K562 (cell line): Measurements from ENCODE around the gene TRPC4AP. TPM values are rescaled to one million over a fixed set of nuclear protein-coding genes. Genes with fewer than 3 reads are reported as not detected.

Experiments
- ATAC-seq: fragments of 200-7000 bp; cut with Tn5 transposase; 3 replicates; pipeline ENCODE4 v1.9.1; 2020; ENCODE audit warnings: moderate library complexity
- BruUV-seq: library from RNA; stranded (reverse); fragments of 400-500 nt; replicated peaks from 2 replicates; lab custom pipeline; 2021; lab: Mats Ljungman, UMichigan
- CTCF ChIA-PET: fragments of 300-600 bp; formaldehyde crosslinking; extraction: SDS; loops from one replicate; lab custom pipeline; 2021; ENCODE audit warnings: low intra/inter-chr PET ratio; lab: Yijun Ruan, JAX
- POLR2A ChIA-PET: fragments of 300-600, 350-650 bp; sonication (Branson Sonifier 250); formaldehyde crosslinking; extraction: SDS; loops from one replicate; lab custom pipeline; 2021; ENCODE audit warnings: antibody characterized with exemption, inconsistent platforms; lab: Yijun Ruan, JAX
- DNase-seq, 4 experiments: peaks; one replicate each; pipeline versions ENCODE4 v3.0.0 to v3.0.0-alpha.2; 2011 to 2018; ENCODE audit warnings: low spot score in 3 of 4, mixed read lengths in 3 of 4; ENCODE audit errors: extremely low read depth in 1 of 4
- FAIRE-seq: peaks from 2 replicates; lab custom pipeline; 2011; peaks lifted over from hg19 to GRCh38; lab: Jason Lieb, UNC
- H2AFZ ChIP-seq: 2 replicates; pipeline ENCODE4 v1.6.0; 2011; ENCODE audit warnings: low read depth, low read length, control low read depth, inconsistent platforms
- H3K27ac ChIP-seq: fragments of 200-600 bp; 3 replicates; pipeline ENCODE4 v1.8.0; 2011; ENCODE audit warnings: low read depth, mild to moderate bottlenecking, control low read depth, inconsistent platforms, low read length, moderate library complexity, mixed read lengths; ENCODE audit errors: extremely low read depth
- H3K27me3 ChIP-seq, 2 experiments: fragments of 300-600 bp in 1 of 2; 2 replicates in 1 of 2; 3 replicates in 1 of 2; pipeline versions ENCODE4 v1.6.0 to v1.8.0; 2011; ENCODE audit warnings: inconsistent platforms in 2 of 2, low read length in 2 of 2, mild to moderate bottlenecking in 1 of 2, mixed read lengths in 1 of 2, moderate library complexity in 1 of 2; ENCODE audit not compliant: control insufficient read depth in 2 of 2, insufficient read depth in 2 of 2
- H3K36me3 ChIP-seq: fragments of 300-600 bp; 3 replicates; pipeline ENCODE4 v1.8.0; 2011; ENCODE audit warnings: mild to moderate bottlenecking, low read length, inconsistent platforms; ENCODE audit not compliant: control insufficient read depth, insufficient read depth
- H3K4me1 ChIP-seq, 2 experiments: fragments of 200-600 bp in 1 of 2; replicated peaks in 1 of 2; 2 replicates in 1 of 2; 3 replicates in 1 of 2; pipeline versions ENCODE4 v1.5.1 to v1.8.0; 2011; ENCODE audit warnings: inconsistent platforms in 2 of 2, low read length in 2 of 2, mild to moderate bottlenecking in 1 of 2, mixed read lengths in 1 of 2, moderate library complexity in 1 of 2; ENCODE audit not compliant: control insufficient read depth in 2 of 2, insufficient read depth in 2 of 2
- H3K4me2 ChIP-seq: 2 replicates; pipeline ENCODE4 v1.6.1; 2011; ENCODE audit warnings: low read length, control low read depth, inconsistent platforms, mixed read lengths; ENCODE audit not compliant: insufficient read depth
- H3K4me3 ChIP-seq: fragments of 200-600 bp; sonication (generic), shearing (Covaris generic); 2 replicates; pipeline ENCODE4 v1.5.1; 2016; ENCODE audit warnings: control low read depth, inconsistent platforms
- H3K79me2 ChIP-seq: fragments of 200-600 bp; 3 replicates; pipeline ENCODE4 v1.8.0; 2011; ENCODE audit warnings: low read length, inconsistent platforms; ENCODE audit not compliant: control insufficient read depth, insufficient read depth
- H3K9ac ChIP-seq, 2 experiments: 2 replicates each; pipeline versions ENCODE4 v1.6.0 to v1.6.1; 2011; ENCODE audit warnings: low read depth in 2 of 2, low read length in 2 of 2, control low read depth in 1 of 2, inconsistent platforms in 1 of 2, mild to moderate bottlenecking in 1 of 2, mixed read lengths in 1 of 2; ENCODE audit not compliant: insufficient read depth in 1 of 2
- H3K9me1 ChIP-seq: one replicate; pipeline ENCODE4 v1.6.0; 2011; ENCODE audit warnings: inconsistent platforms, mild to moderate bottlenecking, low read length, moderate library complexity; ENCODE audit not compliant: control insufficient read depth, insufficient read depth
- H3K9me3 ChIP-seq: replicated peaks from 2 replicates; pipeline ENCODE4 v1.5.1; 2011; ENCODE audit warnings: low read depth, low read length, inconsistent platforms; ENCODE audit not compliant: control insufficient read depth, insufficient read depth
- H4K20me1 ChIP-seq: replicated peaks from 2 replicates; pipeline ENCODE4 v1.6.1; 2011; ENCODE audit warnings: low read length, inconsistent platforms, mixed read lengths; ENCODE audit not compliant: control insufficient read depth, insufficient read depth
- ARID3B ChIP-seq: fragments of 250-450 bp; sonication (Bioruptor Pico); IDR thresholded peaks from 2 replicates; pipeline ENCODE4 v1.4.0; 2020; ENCODE audit warnings: borderline replicate concordance
- ARNT ChIP-seq, 2 experiments: fragments of 450-650 bp; IDR thresholded peaks; 2 replicates each; pipeline ENCODE4 v1.6.1; 2016; ENCODE audit warnings: mild to moderate bottlenecking in 1 of 2
- CXXC5 ChIP-seq: fragments of 250-450 bp; sonication (Bioruptor Pico); IDR thresholded peaks from 2 replicates; pipeline ENCODE4 v1.8.0; 2022; ENCODE audit warnings: inconsistent platforms, mild to moderate bottlenecking, moderate library complexity
- FOXP4 ChIP-seq: sonication (generic); formaldehyde crosslinking; IDR thresholded peaks from 2 replicates; pipeline ENCODE4 v1.8.0; 2022; ENCODE audit warnings: mild to moderate bottlenecking, missing genetic modification reagents, borderline replicate concordance
- KLF6 ChIP-seq: fragments of 250-450 bp; sonication (Bioruptor Pico); IDR thresholded peaks from 2 replicates; pipeline ENCODE4 v1.4.0; 2020; ENCODE audit warnings: mild to moderate bottlenecking, moderate library complexity, borderline replicate concordance
- MTF1 ChIP-seq: fragments of 250-450 bp; sonication (Bioruptor Pico); IDR thresholded peaks from 2 replicates; pipeline ENCODE4 v1.9.0; 2021; ENCODE audit warnings: moderate library complexity, mild to moderate bottlenecking, inconsistent platforms, borderline replicate concordance
- NFIX ChIP-seq: fragments of 250-450 bp; sonication (Bioruptor Pico); IDR thresholded peaks from 2 replicates; pipeline ENCODE4 v1.4.0; 2020; ENCODE audit warnings: low read depth, mild to moderate bottlenecking, moderate library complexity
- NFRKB ChIP-seq: fragments of 450-650 bp; IDR thresholded peaks from 2 replicates; pipeline ENCODE4 v1.6.1; 2016; ENCODE audit warnings: low read depth
- POLR2G ChIP-seq: fragments of 200-400 bp; formaldehyde crosslinking; IDR thresholded peaks from 2 replicates; pipeline ENCODE4 v1.6.1; 2017; ENCODE audit warnings: low read depth, mild to moderate bottlenecking, antibody characterized with exemption, low read length, moderate library complexity
- RREB1 ChIP-seq: fragments of 250-450 bp; sonication (Bioruptor Pico); IDR thresholded peaks from 2 replicates; pipeline ENCODE4 v1.4.0; 2020
- ZBTB7A ChIP-seq: IDR thresholded peaks from 2 replicates; pipeline ENCODE4 v1.6.1; 2011; ENCODE audit warnings: low read depth, mild to moderate bottlenecking, low read length, moderate library complexity, borderline replicate concordance; ENCODE audit not compliant: control insufficient read depth
- ZNF212 ChIP-seq: fragments of 450-650 bp; formaldehyde crosslinking; IDR thresholded peaks from 2 replicates; pipeline ENCODE4 v1.4.0; 2020; ENCODE audit warnings: mild to moderate bottlenecking
- ZNF785 ChIP-seq: fragments of 250-450 bp; sonication (Bioruptor Pico); IDR thresholded peaks from 2 replicates; pipeline ENCODE4 v1.4.0; 2020; ENCODE audit warnings: mild to moderate bottlenecking
- WGBS: fragments of 100-300 bp; shearing (Covaris generic); methylation state at CpG from one replicate; pipeline ENCODE4 v1.1.6; 2016; ENCODE audit warnings: low coverage, mixed read lengths; ENCODE audit not compliant: insufficient coverage; ENCODE audit errors: missing lambda C conversion rate; 5-methylcytosine and 5-hydroxymethylcytosine counted together
- in situ Hi-C: fragments of 300-500 bp; cut with MboI; formaldehyde crosslinking; loops from 4 replicates; pipeline ENCODE4 v1.15.0; 2018; ENCODE audit warnings: inconsistent platforms, mixed read lengths
- intact Hi-C: fragments of 100-400 bp; cut with micrococcal nuclease; formaldehyde crosslinking; loops from 2 replicates; pipeline ENCODE4 v1.14.2; 2022
- polyA plus RNA-seq, 8 experiments: library from polyadenylated mRNA; depleted of rRNA in 4 of 8; stranded (reverse) in 5 of 8; unstranded in 3 of 8; fragments of >200 nt; fragmentation: Nextera tagmentation in 2 of 8; fragmentation: Illumina TruSeq in 1 of 8; extraction: Ambion mirVana in 2 of 8; extraction: Trizol in 1 of 8; gene quantifications; 2 replicates each; pipeline versions ENCODE4 v1.2.1 to v1.2.3, GENCODE V29; 2011 to 2014; ENCODE audit warnings: inconsistent platforms in 1 of 8, missing spikeins in 1 of 8
- total RNA-seq, 7 experiments: library from RNA; depleted of rRNA in 6 of 7; stranded (reverse); fragments of >200 nt in 6 of 7; fragmentation: Illumina TruSeq in 2 of 7; extraction: Trizol in 2 of 7; gene quantifications; 2 replicates each; pipeline versions ENCODE4 v1.2.1 to v1.2.3, GENCODE V29; 2011 to 2021; ENCODE audit warnings: low replicate concordance in 1 of 7

TRPC4AP gene
- total and polyA plus RNA-seq, 9 of the 15 experiments (the other 6 are each of a cell fraction or from before 2014, with no cell fraction given): 2.3 to 70.3 (median 33.3) TPM

- Histone ChIP-seq H3K4me3 (no peak overlapping the region), H3K9ac (peak overlapping the region; percentile 48 to 76; a peak in 2 of 4 replicates), H3K4me2 (peak overlapping the region; percentile 70), H3K27me3 (no peaks in the 10 kb centered on the region), H3K27ac (peak overlapping the region; percentile 90), H3K79me2 (no peaks in the 10 kb centered on the region), H4K20me1 (no peaks in the 10 kb centered on the region), H3K9me3 (no peaks in the 10 kb centered on the region), H3K9me1 (no peaks in the 10 kb centered on the region), H3K36me3 (peaks cover 48% of the 10 kb centered on the region; the same call in 2 of the 3 replicates), H2AFZ (peak overlapping the region; percentile 83), H3K4me1 (peaks cover 24 to 41% of the 10 kb centered on the region in 2 experiments)
- CTCF ChIA-PET: no interaction called here
- DNase-seq (peak; percentile 28 to 89 (median 42)), FAIRE-seq (peak; percentile 86), ATAC-seq (peak; percentile 58)
- under 1% methylated on average over 7 of the region's 7 CpGs for WGBS
- POLR2A ChIA-PET: interaction anchor here (0.5 to 0.6 kb wide), 2 partner anchors 22 to 166 kb away, joined by 3 read pairs; no protein-coding TSS in a partner anchor
- in situ Hi-C loops: no loop called here
- intact Hi-C loops: no loop called here
- no TSS peak for BruUV-seq
- TF ChIP-seq ZNF785 (no peak), NFRKB (no peak), ZNF212 (no peak), MTF1 (no peak), ARID3B (CRISPR knock-in tag) (no peak), NFIX (no peak), CXXC5 (CRISPR knock-in tag) (peak; percentile 35; the same call in 1 of the 2 replicates), ZBTB7A (0 out of 2 replicates have a peak, but pooled peaks have one; percentile 27), KLF6 (CRISPR knock-in tag) (peak; percentile 32; the same call in 1 of the 2 replicates), RREB1 (0 out of 2 replicates have a peak, but pooled peaks have one; percentile 29), ARNT (IDR thresholded peaks at IDR 0.05) (no peak), FOXP4 (CRISPR knock-in tag) (no peak), POLR2G (no peak)
Observed at GRCh38 chr20:35121186-35121585, 28.6 kb upstream of the TRPC4AP start.
